ENCODE measurements around the gene GRAMD2A.

GRAMD2A gene

GRCh38 chr15:72153269-72154000, 44.2 kb downstream of the GRAMD2A start:
- no peaks in the 10 kb centered on the region for H3K36me3 Mint-ChIP-seq
- H3K9me3 Mint-ChIP-seq = no peaks in the 10 kb centered on the region
- peaks cover 4% of the 10 kb centered on the region for H3K4me1 Mint-ChIP-seq
- no peak overlapping the region for H3K27ac Mint-ChIP-seq
- no peak overlapping the region for H3K4me3 Mint-ChIP-seq
- no peaks in the 10 kb centered on the region for H3K27me3 Mint-ChIP-seq

GRCh38 chr15:72147418-72147817, 50.2 kb downstream of the GRAMD2A start:
- Mint-ChIP-seq H3K36me3 (no peaks in the 10 kb centered on the region), H3K4me3 (no peak overlapping the region), H3K27me3 (no peaks in the 10 kb centered on the region), H3K9me3 (no peaks in the 10 kb centered on the region), H3K4me1 (no peaks in the 10 kb centered on the region), H3K27ac (no peak overlapping the region)

- H3K36me3 Mint-ChIP-seq = no peaks in the 10 kb centered on the region
- H3K9me3 Mint-ChIP-seq = no peaks in the 10 kb centered on the region
- H3K27ac Mint-ChIP-seq = no peak overlapping the region
- no peaks in the 10 kb centered on the region for H3K27me3 Mint-ChIP-seq
- no peak overlapping the region for H3K4me3 Mint-ChIP-seq
- H3K4me1 Mint-ChIP-seq = no peaks in the 10 kb centered on the region
Measured at GRCh38 chr15:72146934-72147333, 50.7 kb downstream of the GRAMD2A start.

- Mint-ChIP-seq H3K4me3 (no peak overlapping the region), H3K9me3 (no peaks in the 10 kb centered on the region), H3K27ac (no peak overlapping the region), H3K36me3 (no peaks in the 10 kb centered on the region), H3K27me3 (no peaks in the 10 kb centered on the region), H3K4me1 (no peaks in the 10 kb centered on the region)
Measured at GRCh38 chr15:72146221-72146620, 51.4 kb downstream of the GRAMD2A start.

GRCh38 chr15:72141171-72142084, 56.2 kb downstream of the GRAMD2A start:
- no peak overlapping the region for H3K27ac Mint-ChIP-seq
- no peaks in the 10 kb centered on the region for H3K36me3 Mint-ChIP-seq
- H3K4me1 Mint-ChIP-seq = no peaks in the 10 kb centered on the region
- H3K4me3 Mint-ChIP-seq = no peak overlapping the region
- no peaks in the 10 kb centered on the region for H3K9me3 Mint-ChIP-seq
- H3K27me3 Mint-ChIP-seq = no peaks in the 10 kb centered on the region

GRCh38 chr15:72140088-72140487, 57.5 kb downstream of the GRAMD2A start:
- no peaks in the 10 kb centered on the region for H3K9me3 Mint-ChIP-seq
- no peaks in the 10 kb centered on the region for H3K27me3 Mint-ChIP-seq
- no peaks in the 10 kb centered on the region for H3K36me3 Mint-ChIP-seq
- H3K27ac Mint-ChIP-seq = no peak overlapping the region
- H3K4me1 Mint-ChIP-seq = no peaks in the 10 kb centered on the region
- no peak overlapping the region for H3K4me3 Mint-ChIP-seq

GRCh38 chr15:72139667-72140066, 57.9 kb downstream of the GRAMD2A start:
- Mint-ChIP-seq H3K4me1 (no peaks in the 10 kb centered on the region), H3K4me3 (no peak overlapping the region), H3K36me3 (no peaks in the 10 kb centered on the region), H3K27ac (no peak overlapping the region), H3K27me3 (no peaks in the 10 kb centered on the region), H3K9me3 (no peaks in the 10 kb centered on the region)

GRCh38 chr15:72136170-72137051, 61.2 kb downstream of the GRAMD2A start:
- no peaks in the 10 kb centered on the region for H3K4me1 Mint-ChIP-seq
- H3K4me3 Mint-ChIP-seq = no peak overlapping the region
- no peaks in the 10 kb centered on the region for H3K27me3 Mint-ChIP-seq
- no peaks in the 10 kb centered on the region for H3K36me3 Mint-ChIP-seq
- no peak overlapping the region for H3K27ac Mint-ChIP-seq
- H3K9me3 Mint-ChIP-seq = no peaks in the 10 kb centered on the region

- Mint-ChIP-seq H3K27me3 (no peaks in the 10 kb centered on the region), H3K27ac (no peak overlapping the region), H3K4me3 (no peak overlapping the region), H3K36me3 (no peaks in the 10 kb centered on the region), H3K9me3 (no peaks in the 10 kb centered on the region), H3K4me1 (no peaks in the 10 kb centered on the region)
Measured at GRCh38 chr15:72135719-72136118, 61.9 kb downstream of the GRAMD2A start.

- H3K9me3 Mint-ChIP-seq = no peaks in the 10 kb centered on the region
- no peaks in the 10 kb centered on the region for H3K27me3 Mint-ChIP-seq
- H3K4me1 Mint-ChIP-seq = no peaks in the 10 kb centered on the region
- H3K27ac Mint-ChIP-seq = no peak overlapping the region
- no peak overlapping the region for H3K4me3 Mint-ChIP-seq
- no peaks in the 10 kb centered on the region for H3K36me3 Mint-ChIP-seq
Measured at GRCh38 chr15:72133211-72133610, 64.4 kb downstream of the GRAMD2A start.

- Mint-ChIP-seq H3K27me3 (no peaks in the 10 kb centered on the region), H3K27ac (no peak overlapping the region), H3K9me3 (no peaks in the 10 kb centered on the region), H3K4me3 (no peak overlapping the region), H3K36me3 (no peaks in the 10 kb centered on the region), H3K4me1 (no peaks in the 10 kb centered on the region)
Measured at GRCh38 chr15:72131922-72132321, 65.7 kb downstream of the GRAMD2A start.

- Mint-ChIP-seq H3K4me1 (no peaks in the 10 kb centered on the region), H3K27ac (no peak overlapping the region), H3K27me3 (no peaks in the 10 kb centered on the region), H3K9me3 (no peaks in the 10 kb centered on the region), H3K36me3 (no peaks in the 10 kb centered on the region), H3K4me3 (no peak overlapping the region)
Measured at GRCh38 chr15:72130272-72130671, 67.3 kb downstream of the GRAMD2A start.

- Mint-ChIP-seq H3K36me3 (no peaks in the 10 kb centered on the region), H3K27me3 (no peaks in the 10 kb centered on the region), H3K27ac (no peak overlapping the region), H3K9me3 (no peaks in the 10 kb centered on the region), H3K4me1 (no peaks in the 10 kb centered on the region), H3K4me3 (no peak overlapping the region)
Measured at GRCh38 chr15:72128359-72128758, 69.2 kb downstream of the GRAMD2A start.

GRCh38 chr15:72127724-72128322, 69.8 kb downstream of the GRAMD2A start:
- H3K4me1 Mint-ChIP-seq = no peaks in the 10 kb centered on the region
- H3K4me3 Mint-ChIP-seq = no peak overlapping the region
- no peaks in the 10 kb centered on the region for H3K36me3 Mint-ChIP-seq
- H3K9me3 Mint-ChIP-seq = no peaks in the 10 kb centered on the region
- H3K27me3 Mint-ChIP-seq = no peaks in the 10 kb centered on the region
- no peak overlapping the region for H3K27ac Mint-ChIP-seq

GRCh38 chr15:72124218-72124617, 73.4 kb downstream of the GRAMD2A start:
- H3K4me3 Mint-ChIP-seq = no peak overlapping the region
- H3K9me3 Mint-ChIP-seq = no peaks in the 10 kb centered on the region
- no peaks in the 10 kb centered on the region for H3K36me3 Mint-ChIP-seq
- no peak overlapping the region for H3K27ac Mint-ChIP-seq
- no peaks in the 10 kb centered on the region for H3K27me3 Mint-ChIP-seq
- peaks cover 2% of the 10 kb centered on the region for H3K4me1 Mint-ChIP-seq

All from activated naive CD4-positive, alpha-beta T cell treated with anti-CD3 and anti-CD28 coated beads, Interleukin-2, amount 50 U/mL, for 24 hours (primary cell).